Osteocyte (in vitro differentiated cells): Measurements from ENCODE around the gene TMEM151A. TPM values are rescaled to one million over a fixed set of nuclear protein-coding genes. Genes with fewer than 3 reads are reported as not detected.
A peak's percentile ranks its signal among the peaks of the same experiment; 100 is the strongest.

Experiments used
- DNase-seq: peaks from one replicate; pipeline ENCODE4 v3.0.0; 2021; ENCODE audit warnings: mixed read lengths; ENCODE audit not compliant: unreplicated experiment; ENCODE audit errors: extremely low spot score
- H3K27ac Mint-ChIP-seq: one replicate; pipeline ENCODE4 v1.8.0; 2021; ENCODE audit warnings: mild to moderate bottlenecking, mixed read lengths; ENCODE audit not compliant: unreplicated experiment
- H3K27me3 Mint-ChIP-seq: one replicate; pipeline ENCODE4 v1.8.0; 2021; ENCODE audit warnings: mixed read lengths; ENCODE audit not compliant: unreplicated experiment
- H3K36me3 Mint-ChIP-seq: one replicate; pipeline ENCODE4 v1.8.0; 2021; ENCODE audit warnings: mixed read lengths; ENCODE audit not compliant: unreplicated experiment
- H3K4me1 Mint-ChIP-seq: one replicate; pipeline ENCODE4 v1.8.0; 2021; ENCODE audit warnings: mixed read lengths; ENCODE audit not compliant: unreplicated experiment
- H3K4me3 Mint-ChIP-seq: one replicate; pipeline ENCODE4 v1.8.0; 2021; ENCODE audit warnings: mild to moderate bottlenecking, moderate library complexity, mixed read lengths; ENCODE audit not compliant: unreplicated experiment
- H3K9me3 Mint-ChIP-seq: one replicate; pipeline ENCODE4 v1.8.0; 2021; ENCODE audit warnings: mixed read lengths; ENCODE audit not compliant: unreplicated experiment
- CTCF ChIP-seq: fragments of 200-600 bp; sonication (generic); IDR thresholded peaks from 2 replicates; pipeline ENCODE4 v1.5.0; 2021; ENCODE audit warnings: antibody characterized with exemption, mild to moderate bottlenecking, moderate library complexity
- total RNA-seq: library from RNA; stranded (reverse); gene quantifications from 2 replicates; pipeline ENCODE4 v1.2.1, GENCODE V29; 2021

TMEM151A gene
- total RNA-seq, 1 donor from 2014 or later: 0.46 TPM

DNA sequence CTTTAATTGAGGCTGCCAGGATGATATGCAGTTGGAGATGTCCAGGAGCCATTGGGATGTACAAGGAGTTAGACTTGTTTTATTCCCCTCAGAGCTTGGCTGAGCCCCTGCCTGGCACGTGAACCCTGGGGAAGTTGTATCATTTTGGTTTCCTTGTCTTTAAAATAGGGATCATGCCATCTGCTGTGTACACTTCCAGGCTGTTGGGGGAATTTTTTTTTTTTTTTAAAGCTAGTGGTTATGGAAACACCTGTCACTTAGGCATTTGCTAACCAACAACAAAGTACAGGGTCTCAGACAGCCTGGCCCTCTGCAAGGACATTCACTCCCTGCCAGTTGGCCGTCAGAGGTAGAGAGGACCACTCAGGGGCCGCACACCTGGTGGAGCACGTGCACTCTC, 31.7 kb upstream of the TMEM151A start:
- no peak for TF ChIP-seq CTCF
- Mint-ChIP-seq H3K36me3 (peaks cover 25% of the 10 kb centered on the region), H3K27me3 (no peaks in the 10 kb centered on the region), H3K4me1 (peaks cover 22% of the 10 kb centered on the region), H3K9me3 (no peaks in the 10 kb centered on the region), H3K27ac (no peak overlapping the region), H3K4me3 (peak overlapping the region; percentile 1)
- no peak for DNase-seq

DNA sequence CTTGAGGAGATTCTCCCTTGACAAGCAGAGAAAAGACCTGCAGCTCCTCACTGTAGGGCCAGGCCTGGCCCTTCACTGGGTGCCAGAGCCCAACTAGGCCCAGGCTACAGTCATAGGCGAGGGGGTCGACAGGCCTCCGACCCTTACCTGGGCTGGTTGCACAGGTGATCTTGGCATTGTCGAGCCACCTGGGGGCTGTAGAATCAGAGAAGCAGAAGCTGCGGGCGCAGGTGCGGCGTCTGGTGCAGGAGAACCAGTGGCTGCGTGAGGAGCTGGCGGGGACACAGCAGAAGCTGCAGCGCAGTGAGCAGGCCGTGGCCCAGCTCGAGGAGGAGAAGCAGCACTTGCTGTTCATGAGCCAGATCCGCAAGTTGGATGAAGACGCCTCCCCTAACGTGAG, 30.1 kb upstream of the TMEM151A start:
- Mint-ChIP-seq H3K4me1 (peaks cover 21% of the 10 kb centered on the region), H3K27ac (no peak overlapping the region), H3K4me3 (no peak overlapping the region), H3K9me3 (no peaks in the 10 kb centered on the region), H3K36me3 (peaks cover 25% of the 10 kb centered on the region), H3K27me3 (no peaks in the 10 kb centered on the region)
- DNase-seq: no peak
- no peak for TF ChIP-seq CTCF

DNA sequence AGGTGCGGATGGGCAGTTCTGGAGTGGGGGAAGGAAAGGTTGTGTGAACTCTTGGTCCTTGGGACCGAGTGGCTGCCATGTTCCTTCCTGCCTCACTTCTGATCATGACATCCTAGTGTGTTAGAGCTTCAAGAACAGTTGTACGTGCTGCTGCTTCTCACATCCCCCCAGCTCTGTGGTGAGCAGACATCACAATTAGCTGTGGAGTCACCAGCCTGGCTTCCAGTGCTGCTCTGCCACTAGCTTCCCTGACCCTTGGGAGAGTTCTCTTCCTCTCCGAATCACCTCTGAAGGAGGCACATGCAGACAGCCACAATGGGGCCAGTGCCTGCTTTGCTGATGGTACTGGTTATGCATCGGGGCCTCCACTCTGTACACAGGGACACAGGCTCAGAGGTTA, 29.5 kb upstream of the TMEM151A start:
- H3K9me3 Mint-ChIP-seq: no peaks in the 10 kb centered on the region
- peaks cover 20% of the 10 kb centered on the region for H3K4me1 Mint-ChIP-seq
- no peak for TF ChIP-seq CTCF
- H3K4me3 Mint-ChIP-seq: no peak overlapping the region
- H3K27ac Mint-ChIP-seq: no peak overlapping the region
- peaks cover 25% of the 10 kb centered on the region for H3K36me3 Mint-ChIP-seq
- H3K27me3 Mint-ChIP-seq: no peaks in the 10 kb centered on the region
- no peak for DNase-seq

DNA sequence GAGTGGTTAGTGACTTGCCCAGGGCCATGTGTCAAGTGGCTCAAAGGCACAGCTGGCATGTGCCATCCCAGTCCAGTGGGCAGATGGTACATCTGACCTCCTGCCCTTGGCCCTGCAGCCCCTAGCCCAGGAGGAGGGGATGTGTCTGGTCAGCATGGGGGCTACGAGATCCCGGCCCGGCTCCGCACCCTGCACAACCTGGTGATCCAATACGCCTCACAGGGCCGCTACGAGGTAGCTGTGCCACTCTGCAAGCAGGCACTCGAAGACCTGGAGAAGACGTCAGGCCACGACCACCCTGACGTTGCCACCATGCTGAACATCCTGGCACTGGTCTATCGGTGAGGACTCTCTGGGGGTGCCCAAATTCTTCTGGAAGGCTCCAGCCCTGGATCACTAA, 29.0 kb upstream of the TMEM151A start:
- H3K27me3 Mint-ChIP-seq: no peaks in the 10 kb centered on the region
- H3K27ac Mint-ChIP-seq: no peak overlapping the region
- no peak overlapping the region for H3K4me3 Mint-ChIP-seq
- peaks cover 22% of the 10 kb centered on the region for H3K4me1 Mint-ChIP-seq
- H3K9me3 Mint-ChIP-seq: no peaks in the 10 kb centered on the region
- TF ChIP-seq CTCF: no peak
- no peak for DNase-seq
- peaks cover 25% of the 10 kb centered on the region for H3K36me3 Mint-ChIP-seq

DNA sequence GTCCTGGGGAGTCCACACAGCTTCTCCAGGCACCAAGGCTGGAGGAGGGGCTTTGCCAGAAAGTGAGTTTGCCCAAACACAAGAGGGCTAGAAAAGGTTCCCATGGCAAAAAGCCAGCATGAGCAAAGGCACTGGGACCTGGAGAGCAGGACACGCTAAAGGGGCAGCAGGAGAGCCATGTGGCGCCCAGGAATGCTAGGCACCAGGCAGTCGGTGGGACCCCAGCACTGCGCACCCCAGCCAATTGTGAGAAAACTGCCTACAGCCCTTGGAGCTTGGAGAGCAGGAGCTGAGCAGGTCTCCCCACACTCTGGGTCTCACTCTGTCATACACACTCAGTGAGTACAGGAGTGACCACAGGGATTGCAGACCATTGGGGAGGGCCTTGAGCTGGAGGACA, 28.5 kb upstream of the TMEM151A start:
- Mint-ChIP-seq H3K27ac (no peak overlapping the region), H3K4me1 (peaks cover 22% of the 10 kb centered on the region), H3K27me3 (no peaks in the 10 kb centered on the region), H3K9me3 (no peaks in the 10 kb centered on the region), H3K36me3 (peaks cover 25% of the 10 kb centered on the region), H3K4me3 (no peak overlapping the region)
- no peak for TF ChIP-seq CTCF
- no peak for DNase-seq
